GM12891 (cell line): ENCODE data around the gene LHX4.

ENCODE experiments used
- DNase-seq: peaks from one replicate; pipeline ENCODE4 v3.0.0; 2011; ENCODE audit warnings: low spot score; ENCODE audit not compliant: insufficient read length
- FAIRE-seq: peaks from 2 replicates; lab custom pipeline; 2011; peaks lifted over from hg19 to GRCh38; lab: Jason Lieb, UNC
- PAX5 ChIP-seq: IDR thresholded peaks from 2 replicates; pipeline ENCODE4 v1.6.1; 2011; ENCODE audit warnings: low read length, moderate library complexity, mild to moderate bottlenecking; ENCODE audit not compliant: insufficient read depth, severe bottlenecking
- POLR2A ChIP-seq: IDR thresholded peaks from 2 replicates; pipeline ENCODE4 v1.6.1; 2011; ENCODE audit warnings: low read depth, low read length, control low read depth
- POLR2AphosphoS5 ChIP-seq: IDR thresholded peaks from 2 replicates; pipeline ENCODE4 v1.6.1; 2011; ENCODE audit warnings: low read depth, low read length, control low read depth
- POU2F2 ChIP-seq: IDR thresholded peaks from 2 replicates; pipeline ENCODE4 v1.6.1; 2011; ENCODE audit warnings: low read depth, mild to moderate bottlenecking, control low read depth, low read length, moderate library complexity
- SPI1 ChIP-seq: IDR thresholded peaks from 2 replicates; pipeline ENCODE4 v1.6.1; 2011; ENCODE audit warnings: low read depth, low read length, control low read depth
- TAF1 ChIP-seq: IDR thresholded peaks from 2 replicates; pipeline ENCODE4 v1.6.1; 2011; ENCODE audit warnings: low read depth, low read length, control low read depth

Gene LHX4

GRCh38 chr1:180206581-180206980, 23.5 kb upstream of the LHX4 start:
- no peak for DNase-seq
- TF ChIP-seq SPI1 (no peak), TAF1 (no peak), PAX5 (no peak), POLR2AphosphoS5 (no peak), POU2F2 (no peak), POLR2A (no peak)
- FAIRE-seq, result no peak

GRCh38 chr1:180208264-180208663, 21.8 kb upstream of the LHX4 start:
- DNase-seq (no peak), FAIRE-seq (no peak)
- peak; percentile 35; the same call in 1 of the 2 replicates for TF ChIP-seq SPI1
- no peak for TF ChIP-seq PAX5
- no peak for TF ChIP-seq TAF1

DNA sequence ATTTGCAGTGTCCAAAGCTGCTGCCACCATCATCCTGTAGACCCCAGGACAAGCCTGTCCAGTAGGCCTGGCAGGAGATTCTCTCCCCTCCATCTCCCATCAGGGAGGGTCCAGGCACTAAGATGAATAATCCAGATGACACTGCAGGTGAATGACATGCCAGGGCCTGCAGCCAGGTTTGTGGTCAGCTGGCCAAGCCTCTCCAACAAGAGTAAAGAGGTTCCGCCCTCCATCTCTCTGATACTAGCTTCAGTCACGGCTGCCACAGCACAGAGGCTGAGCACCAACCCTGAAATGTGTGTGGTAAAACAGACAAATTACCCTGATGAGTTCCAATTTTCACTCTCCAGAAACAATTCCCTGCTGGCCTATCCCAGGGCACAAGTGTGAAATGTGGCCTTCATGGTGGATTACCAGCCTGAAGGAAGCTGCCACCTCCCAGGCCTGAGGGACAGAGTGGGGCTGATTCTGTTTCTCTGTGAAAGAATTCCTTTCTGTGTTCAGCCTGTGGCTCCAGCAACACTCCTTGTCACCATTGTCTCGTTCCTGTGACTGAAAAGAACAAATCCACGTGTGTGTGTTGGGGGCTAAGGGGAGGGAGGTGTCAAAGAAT, 19.9 kb upstream of the LHX4 start:
- TF ChIP-seq TAF1 (no peak), POLR2A (no peak), POLR2AphosphoS5 (no peak), SPI1 (no peak), PAX5 (no peak), POU2F2 (no peak)
- FAIRE-seq (no peak), DNase-seq (no peak)

DNA sequence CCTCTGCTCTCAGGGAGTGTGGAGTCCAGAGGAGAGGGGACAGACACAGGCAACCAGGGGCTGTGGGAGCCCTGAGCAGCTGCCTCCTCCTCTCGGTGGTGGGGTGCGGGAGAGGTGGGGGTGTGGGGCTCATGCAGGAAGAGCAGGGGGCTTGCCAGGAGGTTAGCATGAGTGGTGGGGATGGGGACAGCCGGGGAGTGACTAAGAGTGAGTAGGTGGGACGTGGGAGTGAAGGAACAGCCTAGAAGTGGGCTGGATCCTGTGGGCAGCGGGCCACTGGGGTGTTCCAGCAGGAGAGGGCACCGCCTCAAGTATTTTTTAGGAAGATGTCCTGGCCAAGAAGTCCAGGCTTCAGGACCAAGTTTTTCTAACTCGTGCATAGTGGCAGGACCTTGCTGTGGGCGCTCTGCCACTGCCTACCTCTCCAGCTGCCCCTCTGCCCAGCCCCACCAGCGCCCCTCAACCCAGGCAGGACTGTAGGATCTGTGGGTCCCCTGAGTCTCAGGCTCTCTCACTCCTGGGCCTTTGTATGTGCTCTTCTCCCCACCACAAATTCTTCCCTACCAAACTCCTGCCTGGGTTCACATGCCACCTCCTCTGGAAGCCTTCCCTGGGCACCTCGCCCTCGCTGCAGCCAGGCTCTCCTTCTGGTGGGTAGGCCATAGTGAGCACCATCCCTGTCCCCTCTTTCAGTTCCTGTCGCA, 18.8 kb upstream of the LHX4 start:
- DNase-seq (no peak), FAIRE-seq (no peak)
- no peak for TF ChIP-seq TAF1

GRCh38 chr1:180211860-180212229, 18.2 kb upstream of the LHX4 start:
- FAIRE-seq, result peak; percentile 16
- DNase-seq, result no peak
- no peak for TF ChIP-seq SPI1
- no peak for TF ChIP-seq POLR2A
- TF ChIP-seq POLR2AphosphoS5, result no peak
- TF ChIP-seq PAX5, result no peak
- no peak for TF ChIP-seq POU2F2
- no peak for TF ChIP-seq TAF1

DNA sequence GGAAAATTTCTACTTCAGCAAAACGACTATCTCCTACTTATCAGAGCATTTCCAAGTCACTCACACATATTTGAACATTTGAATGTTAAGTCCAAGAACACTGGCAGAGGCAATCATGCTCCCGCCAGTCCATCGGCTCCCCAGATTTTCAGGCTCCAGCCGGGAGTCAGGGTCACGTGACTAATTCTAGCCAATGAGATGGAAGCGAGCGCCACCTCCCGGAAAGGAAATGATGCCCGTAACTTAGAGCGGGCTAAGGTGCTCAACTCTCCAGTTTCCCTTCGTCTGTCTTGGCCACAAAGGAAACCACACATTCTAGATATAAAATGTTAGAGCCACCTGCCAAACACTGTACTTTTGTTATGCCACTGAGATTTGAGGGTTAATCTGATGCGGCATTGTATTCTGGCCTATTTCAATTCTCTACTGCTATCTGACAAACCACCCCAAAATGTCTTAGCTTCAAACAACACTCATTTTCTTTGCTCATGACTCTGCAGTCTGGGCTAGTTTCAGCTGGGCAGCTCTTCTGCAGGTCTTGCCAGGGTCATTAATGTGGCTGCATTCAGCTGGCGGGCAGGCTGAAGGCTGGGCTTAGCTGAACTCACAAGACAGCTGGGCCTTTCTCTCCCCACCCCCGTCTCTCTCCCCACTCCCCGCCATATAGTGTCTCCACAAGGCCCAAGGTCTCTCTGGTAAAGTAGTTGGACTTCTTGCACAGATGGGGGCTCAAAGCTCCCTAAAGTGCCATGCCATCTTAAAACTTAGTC, 16.5 kb upstream of the LHX4 start:
- FAIRE-seq (peak; percentile 83), DNase-seq (peak; percentile 72)
- TF ChIP-seq PAX5 (no peak), POLR2AphosphoS5 (no peak), POU2F2 (no peak), POLR2A (no peak), SPI1 (no peak), TAF1 (no peak)

- TF ChIP-seq POU2F2 (no peak), POLR2AphosphoS5 (no peak), SPI1 (no peak)
- FAIRE-seq (no peak), DNase-seq (no peak)
Measured at GRCh38 chr1:180215856-180216625, 14.0 kb upstream of the LHX4 start.

- TF ChIP-seq POLR2AphosphoS5, result no peak
- no peak for TF ChIP-seq TAF1
- no peak for TF ChIP-seq POLR2A
- TF ChIP-seq SPI1, result no peak
- no peak for TF ChIP-seq POU2F2
- no peak for TF ChIP-seq PAX5
- FAIRE-seq, result no peak
- no peak for DNase-seq
Measured at GRCh38 chr1:180217006-180217405, 13.1 kb upstream of the LHX4 start.

DNA sequence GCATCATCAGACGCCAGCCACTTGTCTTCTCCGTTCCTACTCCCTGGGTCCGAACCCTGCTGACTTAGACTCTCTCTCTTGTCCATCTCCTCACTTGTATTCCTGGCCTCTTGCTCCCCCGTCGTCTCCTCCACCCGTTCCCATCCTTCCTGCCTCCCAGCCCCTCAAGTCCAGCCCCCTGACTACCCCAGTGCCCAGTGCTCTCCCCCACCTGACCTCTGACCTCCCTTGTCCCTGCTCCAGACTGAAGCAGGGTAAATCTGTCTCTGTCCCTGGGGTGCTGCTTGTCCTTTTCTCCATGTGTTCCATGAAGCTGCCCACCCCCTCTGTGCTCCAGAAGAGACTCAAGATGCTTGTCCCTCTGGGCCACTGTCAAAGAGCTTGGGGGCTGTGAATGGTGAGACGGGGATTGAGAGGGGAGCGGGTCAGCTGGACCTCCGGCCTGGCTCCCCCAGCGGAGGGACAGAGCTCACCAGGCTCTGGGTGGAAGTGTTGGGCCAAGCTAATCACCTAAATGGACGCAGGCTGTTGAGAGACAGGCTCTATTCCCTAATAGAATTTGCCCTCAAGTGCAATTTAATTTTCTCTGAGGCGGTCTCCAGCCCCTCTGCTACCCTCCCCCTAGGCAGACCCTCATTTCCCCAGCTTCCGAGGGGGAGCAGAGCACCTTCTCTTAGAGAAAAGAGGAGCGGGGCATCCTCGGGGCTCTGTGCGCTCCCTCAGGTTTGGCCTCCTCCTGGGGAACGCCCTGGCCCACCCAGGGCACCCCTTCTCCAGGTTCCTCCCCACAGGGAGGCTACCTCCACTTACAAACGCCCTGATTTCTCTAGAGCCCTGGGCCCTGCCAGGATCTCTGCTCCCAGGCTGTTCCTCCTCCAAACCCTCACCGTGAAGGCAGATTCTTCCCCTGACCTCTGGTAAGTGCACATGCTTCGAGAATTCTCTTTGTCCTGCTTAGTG, 11.0 kb upstream of the LHX4 start:
- TF ChIP-seq POLR2A (no peak), TAF1 (no peak), POU2F2 (no peak), PAX5 (no peak), SPI1 (no peak), POLR2AphosphoS5 (no peak)
- FAIRE-seq, result no peak

More for the DNA sequence above, 11.0 kb upstream of the LHX4 start:
- no peak for DNase-seq
